OCI-LY1 (cell line): Measurements from ENCODE around the gene CTNNA3.
"Not testable (repeated sequence)": the region's sequence is repeated elsewhere in the genome, so short reads cannot be mapped to it uniquely, and the experiment has no call there.

Experiments used
- H2AFZ ChIP-seq: fragments of 200-600 bp; sonication (generic), shearing (Covaris generic); 2 replicates; pipeline ENCODE4 v1.6.0; 2014; ENCODE audit warnings: antibody characterized with exemption, mild to moderate bottlenecking, low read length
- H3F3A ChIP-seq: fragments of 200-600 bp; sonication (generic), shearing (Covaris generic); 2 replicates; pipeline ENCODE4 v1.6.0; 2014; ENCODE audit warnings: mild to moderate bottlenecking, antibody characterized with exemption, low read length, moderate library complexity; ENCODE audit not compliant: insufficient read depth
- H3K27ac ChIP-seq: fragments of 200-600 bp; sonication (generic); 2 replicates; pipeline ENCODE4 v1.5.1; 2014; ENCODE audit warnings: low read length, mixed run types, mild to moderate bottlenecking, low read depth; ENCODE audit not compliant: poor library complexity, severe bottlenecking
- H3K27me3 ChIP-seq: fragments of 200-600 bp; sonication (generic); 2 replicates; pipeline ENCODE4 v1.6.0; 2014; ENCODE audit warnings: antibody characterized with exemption, mild to moderate bottlenecking, low read length, moderate library complexity; ENCODE audit not compliant: insufficient read depth
- H3K36me3 ChIP-seq: fragments of 200-600 bp; sonication (generic); 2 replicates; pipeline ENCODE4 v1.6.1; 2014; ENCODE audit warnings: mild to moderate bottlenecking, antibody characterized with exemption, low read length, moderate library complexity, mixed read lengths; ENCODE audit not compliant: insufficient read depth
- H3K4me1 ChIP-seq: fragments of 200-600 bp; sonication (generic); 2 replicates; pipeline ENCODE4 v1.5.1; 2014; ENCODE audit warnings: mild to moderate bottlenecking, low read length, moderate library complexity; ENCODE audit not compliant: insufficient read depth, severe bottlenecking
- H3K4me2 ChIP-seq: fragments of 200-600 bp; sonication (generic), shearing (Covaris generic); 2 replicates; pipeline ENCODE4 v1.6.1; 2014; ENCODE audit warnings: low read length
- H3K4me3 ChIP-seq: fragments of 200-600 bp; sonication (generic); 2 replicates; pipeline ENCODE4 v1.5.1; 2014; ENCODE audit warnings: low read length, low read depth, mild to moderate bottlenecking, mixed read lengths; ENCODE audit not compliant: poor library complexity, severe bottlenecking
- H3K79me2 ChIP-seq: fragments of 200-600 bp; shearing (Covaris generic); 2 replicates; pipeline ENCODE4 v1.6.1; 2016; ENCODE audit warnings: mixed run types, low read length, mixed read lengths; ENCODE audit not compliant: insufficient read depth
- H3K9ac ChIP-seq: fragments of 200-600 bp; sonication (generic), shearing (Covaris generic); 2 replicates; pipeline ENCODE4 v1.6.1; 2014; ENCODE audit warnings: mild to moderate bottlenecking, low read length, mixed read lengths
- H3K9me2 ChIP-seq: fragments of 200-600 bp; sonication (generic), shearing (Covaris generic); 2 replicates; pipeline ENCODE4 v1.6.1; 2014; ENCODE audit warnings: low read depth, mild to moderate bottlenecking, low read length, mixed read lengths
- H3K9me3 ChIP-seq: fragments of 200-600 bp; shearing (Covaris generic); 2 replicates; pipeline ENCODE4 v1.6.1; 2014; ENCODE audit warnings: low read length, mixed read lengths
- H4K20me1 ChIP-seq: fragments of 200-600 bp; sonication (generic), shearing (Covaris generic); 2 replicates; pipeline ENCODE4 v1.6.0; 2016; ENCODE audit warnings: mild to moderate bottlenecking, low read length; ENCODE audit not compliant: insufficient read depth
- EZH2 ChIP-seq: fragments of 200-600 bp; sonication (generic), shearing (Covaris generic); IDR thresholded peaks from 2 replicates; pipeline ENCODE4 v1.8.0; 2017; ENCODE audit warnings: borderline replicate concordance, mixed run types, mild to moderate bottlenecking, antibody characterized with exemption, low read length, moderate library complexity, mixed read lengths
- TF ChIP-seq, protein P1 (sequence below): fragments of 200-600 bp; sonication (generic), shearing (Covaris generic); IDR thresholded peaks from 2 replicates; pipeline ENCODE4 v1.5.1; 2017; ENCODE audit warnings: mild to moderate bottlenecking, antibody characterized with exemption, low read length, moderate library complexity, mixed read lengths

The CTNNA3 gene

DNA sequence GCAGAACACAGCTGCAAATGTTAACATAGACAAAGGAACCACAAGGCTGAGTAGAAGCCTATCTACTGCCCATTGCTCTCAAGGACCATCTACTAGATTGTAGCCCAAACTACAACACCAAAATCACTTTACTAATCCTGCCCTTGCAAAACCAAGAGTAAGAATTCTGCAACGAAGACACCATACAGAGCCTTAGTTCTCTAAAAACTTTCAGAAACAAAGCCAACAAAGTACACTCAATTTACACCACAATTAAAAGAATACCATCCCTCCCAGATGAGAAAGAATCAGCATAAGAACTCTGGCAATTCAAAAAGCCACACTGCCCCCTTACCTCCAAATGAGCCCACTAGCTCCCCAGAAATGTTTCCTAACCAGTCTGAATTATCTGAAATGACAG, 294.3 kb downstream of the CTNNA3 start:
- Histone ChIP-seq H3F3A (no peaks in the 10 kb centered on the region), H3K9me2 (no peaks in the 10 kb centered on the region), H2AFZ (no peak overlapping the region), H3K4me3 (no peak overlapping the region), H3K36me3 (no peaks in the 10 kb centered on the region), H3K27ac (no peak overlapping the region), H3K9ac (no peak overlapping the region), H3K9me3 (no peaks in the 10 kb centered on the region), H3K79me2 (no peaks in the 10 kb centered on the region), H4K20me1 (no peaks in the 10 kb centered on the region), H3K4me2 (no peak overlapping the region), H3K4me1 (no peaks in the 10 kb centered on the region), H3K27me3 (no peaks in the 10 kb centered on the region)
- TF ChIP-seq, protein P1, sequence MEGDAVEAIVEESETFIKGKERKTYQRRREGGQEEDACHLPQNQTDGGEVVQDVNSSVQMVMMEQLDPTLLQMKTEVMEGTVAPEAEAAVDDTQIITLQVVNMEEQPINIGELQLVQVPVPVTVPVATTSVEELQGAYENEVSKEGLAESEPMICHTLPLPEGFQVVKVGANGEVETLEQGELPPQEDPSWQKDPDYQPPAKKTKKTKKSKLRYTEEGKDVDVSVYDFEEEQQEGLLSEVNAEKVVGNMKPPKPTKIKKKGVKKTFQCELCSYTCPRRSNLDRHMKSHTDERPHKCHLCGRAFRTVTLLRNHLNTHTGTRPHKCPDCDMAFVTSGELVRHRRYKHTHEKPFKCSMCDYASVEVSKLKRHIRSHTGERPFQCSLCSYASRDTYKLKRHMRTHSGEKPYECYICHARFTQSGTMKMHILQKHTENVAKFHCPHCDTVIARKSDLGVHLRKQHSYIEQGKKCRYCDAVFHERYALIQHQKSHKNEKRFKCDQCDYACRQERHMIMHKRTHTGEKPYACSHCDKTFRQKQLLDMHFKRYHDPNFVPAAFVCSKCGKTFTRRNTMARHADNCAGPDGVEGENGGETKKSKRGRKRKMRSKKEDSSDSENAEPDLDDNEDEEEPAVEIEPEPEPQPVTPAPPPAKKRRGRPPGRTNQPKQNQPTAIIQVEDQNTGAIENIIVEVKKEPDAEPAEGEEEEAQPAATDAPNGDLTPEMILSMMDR: no peak
- TF ChIP-seq EZH2: no peak

DNA sequence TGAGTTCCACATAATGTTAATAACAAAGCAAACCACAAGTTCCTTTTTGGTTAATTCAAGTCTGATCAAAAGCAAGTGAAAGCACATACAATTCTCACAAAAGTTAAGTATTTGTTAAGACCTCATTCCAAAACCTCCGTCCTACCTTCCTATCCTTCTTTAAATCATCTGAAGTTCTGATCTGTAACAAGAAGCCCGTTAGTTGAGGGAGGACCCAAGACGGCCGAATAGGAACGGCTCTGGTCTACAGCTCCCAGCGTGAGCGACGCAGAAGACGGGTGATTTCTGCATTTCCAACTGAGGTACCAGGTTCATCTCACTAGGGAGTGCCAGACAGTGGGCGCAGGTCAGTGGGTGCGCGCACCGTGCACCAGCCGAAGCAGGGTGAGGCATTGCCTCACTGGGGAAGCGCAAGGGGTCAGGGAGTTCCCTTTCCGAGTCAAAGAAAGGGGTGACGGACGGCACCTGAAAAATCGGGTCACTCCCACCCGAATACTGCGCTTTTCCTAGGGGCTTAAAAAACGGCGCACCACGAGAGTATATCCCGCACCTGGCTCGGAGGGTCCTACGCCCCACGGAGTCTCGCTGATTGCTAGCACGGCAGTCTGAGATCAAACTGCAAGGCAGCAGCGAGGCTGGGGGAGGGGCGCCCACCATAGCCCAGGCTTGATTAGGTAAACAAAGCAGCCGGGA, 309.0 kb downstream of the CTNNA3 start:
- H3K4me2 ChIP-seq, H3K27ac ChIP-seq, H3K4me1 ChIP-seq, H3K27me3 ChIP-seq, H3K9me2 ChIP-seq, H3K9me3 ChIP-seq, H4K20me1 ChIP-seq, H3K4me3 ChIP-seq, H3K9ac ChIP-seq, H2AFZ ChIP-seq, H3F3A ChIP-seq, H3K36me3 ChIP-seq, H3K79me2 ChIP-seq: not testable (repeated sequence)

DNA sequence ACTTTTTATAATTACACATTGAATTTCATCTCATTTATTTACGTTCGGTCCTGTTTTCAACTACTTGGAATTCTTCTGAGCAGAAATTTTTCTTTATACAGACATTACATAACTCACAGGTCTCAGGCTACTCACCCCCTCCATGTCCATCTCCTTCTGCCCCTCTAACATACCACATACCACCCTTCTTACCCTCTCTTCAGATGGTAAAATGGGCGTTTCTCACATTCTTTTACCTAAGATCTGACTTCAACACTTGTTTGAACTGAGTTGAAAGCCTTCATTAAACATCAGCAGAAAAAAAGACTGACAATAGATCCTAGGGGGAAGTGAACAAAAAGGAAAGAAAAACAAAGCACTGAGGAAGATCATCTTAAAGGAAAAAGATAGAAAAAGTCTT, 309.7 kb downstream of the CTNNA3 start:
- Histone ChIP-seq H3K4me2 (no peak overlapping the region), H2AFZ (no peak overlapping the region), H3F3A (no peaks in the 10 kb centered on the region), H3K9me2 (no peaks in the 10 kb centered on the region), H3K9ac (no peak overlapping the region), H3K27ac (no peak overlapping the region), H3K36me3 (no peaks in the 10 kb centered on the region), H3K9me3 (no peaks in the 10 kb centered on the region), H3K79me2 (no peaks in the 10 kb centered on the region), H3K4me3 (no peak overlapping the region), H4K20me1 (no peaks in the 10 kb centered on the region), H3K27me3 (no peaks in the 10 kb centered on the region), H3K4me1 (no peaks in the 10 kb centered on the region)
- no peak for TF ChIP-seq EZH2

DNA sequence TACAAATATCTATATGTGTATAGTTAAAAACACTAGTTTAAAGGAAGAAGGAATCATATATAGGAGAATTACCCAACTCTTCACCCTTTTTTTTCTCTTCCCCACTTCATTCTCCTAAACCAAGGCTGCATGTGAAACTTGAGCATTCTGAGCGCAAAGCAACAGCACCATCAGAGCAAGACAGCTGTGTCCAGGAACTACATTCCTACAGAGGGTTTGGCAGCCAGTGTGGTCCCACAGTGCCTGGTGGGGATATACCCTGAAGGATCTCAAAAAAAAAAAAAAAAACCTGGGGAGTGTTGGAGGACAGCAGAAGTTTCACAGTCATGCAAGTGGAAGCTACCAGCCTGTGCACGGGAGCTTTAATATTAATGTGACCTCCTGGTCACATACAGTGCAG, 310.4 kb downstream of the CTNNA3 start:
- Histone ChIP-seq H3F3A (no peaks in the 10 kb centered on the region), H3K4me2 (no peak overlapping the region), H3K27ac (no peak overlapping the region), H4K20me1 (no peaks in the 10 kb centered on the region), H3K36me3 (no peaks in the 10 kb centered on the region), H3K79me2 (no peaks in the 10 kb centered on the region), H3K4me3 (no peak overlapping the region), H2AFZ (no peak overlapping the region), H3K4me1 (no peaks in the 10 kb centered on the region), H3K9ac (no peak overlapping the region), H3K9me2 (no peaks in the 10 kb centered on the region), H3K27me3 (no peaks in the 10 kb centered on the region), H3K9me3 (no peaks in the 10 kb centered on the region)
- no peak for TF ChIP-seq EZH2
- TF ChIP-seq, protein P1: no peak
